ENCODE results near the gene TVP23C. TPM values are rescaled to one million over a fixed set of nuclear protein-coding genes. Genes with fewer than 3 reads are reported as not detected.
A peak's percentile ranks its signal among the peaks of the same experiment; 100 is the strongest.

TVP23C gene
- total RNA-seq, 4 donors from 2014 or later, result 37.9 to 99.0 (median 67.4) TPM

GRCh38 chr17:15493693-15494035 lies 69.6 kb downstream of the TVP23C start:
- TF ChIP-seq POLR2A (IDR thresholded peaks at IDR 0.05) (no peak), CTCF (IDR thresholded peaks at IDR 0.05) (no peak)
- Histone ChIP-seq H3K9me3 (no peaks in the 10 kb centered on the region), H3K36me3 (no peaks in the 10 kb centered on the region), H3K27ac (no peak overlapping the region), H3K27me3 (no peaks in the 10 kb centered on the region), H3K4me3 (replicated peaks in 1 of 3) (no peak overlapping the region), H3K4me1 (peaks cover 0 to 12% of the 10 kb centered on the region in 2 donors)
- DNase-seq, result no peak
- 0 to 44% methylated on average over 1 of the region's 1 CpG for WGBS, 2 donors
- intact Hi-C loops (cut with DNase I), result no loop called here

GRCh38 chr17:15492791-15493692 lies 70.2 kb downstream of the TVP23C start:
- no peaks in the 10 kb centered on the region for H3K36me3 ChIP-seq
- intact Hi-C loops (cut with DNase I), result no loop called here
- H3K9me3 ChIP-seq, result no peaks in the 10 kb centered on the region
- H3K4me1 ChIP-seq, result peaks cover 0 to 17% of the 10 kb centered on the region in 2 donors
- TF ChIP-seq CTCF (IDR thresholded peaks at IDR 0.05), result no peak
- TF ChIP-seq POLR2A (IDR thresholded peaks at IDR 0.05), result no peak
- DNase-seq, result no peak
- 92 to 98% methylated on average over 5 to 6 of the region's 8 CpGs for whole genome bisulfite sequencing, 2 donors
- H3K27me3 ChIP-seq, result no peaks in the 10 kb centered on the region
- H3K4me3 ChIP-seq (replicated peaks in 1 of 3), result no peak overlapping the region
- peak overlapping the region in 1 of 3 donors; percentile 18 for H3K27ac ChIP-seq

- H3K4me1 ChIP-seq, result peaks cover 0 to 17% of the 10 kb centered on the region in 2 donors
- intact Hi-C loops (cut with DNase I), result no loop called here
- H3K27ac ChIP-seq, result no peak overlapping the region
- TF ChIP-seq POLR2A (IDR thresholded peaks at IDR 0.05), result no peak
- no peak for TF ChIP-seq CTCF (IDR thresholded peaks at IDR 0.05)
- 97 to 98% methylated on average over 4 of the region's 4 CpGs for WGBS, 2 donors
- no peaks in the 10 kb centered on the region for H3K27me3 ChIP-seq
- DNase-seq, result no peak
- no peaks in the 10 kb centered on the region for H3K36me3 ChIP-seq
- H3K9me3 ChIP-seq, result no peaks in the 10 kb centered on the region
- H3K4me3 ChIP-seq (replicated peaks in 1 of 3), result no peak overlapping the region
These were observed 71.1 kb downstream of the TVP23C start for GRCh38 chr17:15492186-15492585.

- Histone ChIP-seq H3K36me3 (no peaks in the 10 kb centered on the region), H3K27me3 (no peaks in the 10 kb centered on the region), H3K9me3 (no peaks in the 10 kb centered on the region), H3K4me1 (peaks cover 0 to 17% of the 10 kb centered on the region in 2 donors), H3K27ac (peak overlapping the region in 2 of 3 donors; percentile 61 to 67), H3K4me3 (replicated peaks in 1 of 3) (no peak overlapping the region)
- TF ChIP-seq POLR2A (IDR thresholded peaks at IDR 0.05) (no peak), CTCF (IDR thresholded peaks at IDR 0.05) (no peak)
- intact Hi-C loops (cut with DNase I), result no loop called here
- DNase-seq, result peak; percentile 27 to 43
- WGBS, 2 donors, result 66 to 67% methylated on average over 11 of the region's 11 CpGs
These were observed 72.5 kb downstream of the TVP23C start for GRCh38 chr17:15490634-15491261.

- Histone ChIP-seq H3K27ac (no peak overlapping the region), H3K36me3 (no peaks in the 10 kb centered on the region), H3K27me3 (no peaks in the 10 kb centered on the region), H3K9me3 (no peaks in the 10 kb centered on the region), H3K4me1 (peaks cover 0 to 17% of the 10 kb centered on the region in 2 donors), H3K4me3 (replicated peaks in 1 of 3) (no peak overlapping the region)
- WGBS, 2 donors, result 68 to 89% methylated on average over 2 of the region's 2 CpGs
- DNase-seq, result no peak
- TF ChIP-seq CTCF (IDR thresholded peaks at IDR 0.05), result no peak
- TF ChIP-seq POLR2A (IDR thresholded peaks at IDR 0.05), result no peak
- intact Hi-C loops (cut with DNase I), result no loop called here
These were observed 74.7 kb downstream of the TVP23C start for GRCh38 chr17:15488557-15488956.
